HepG2 (cell line): ENCODE data around the gene BCL2L11. TPM values are rescaled to one million over a fixed set of nuclear protein-coding genes. Genes with fewer than 3 reads are reported as not detected.

Experiments
- CHCHD3 ChIP-seq: sonication (generic); formaldehyde crosslinking; IDR thresholded peaks from 2 replicates; pipeline ENCODE4 v1.8.0; 2022; ENCODE audit warnings: mild to moderate bottlenecking, missing genetic modification reagents, moderate library complexity
- CREM ChIP-seq, 2 experiments: sonication (generic) in 1 of 2; formaldehyde crosslinking in 1 of 2; IDR thresholded peaks; 2 replicates each; pipeline versions ENCODE4 v1.4.0 to v1.6.1; 2016 to 2020; ENCODE audit warnings: antibody characterized with exemption in 1 of 2, mild to moderate bottlenecking in 1 of 2, missing genetic modification reagents in 1 of 2
- E2F2 ChIP-seq: sonication (generic); formaldehyde crosslinking; IDR thresholded peaks from 2 replicates; pipeline ENCODE4 v1.4.0; 2020; ENCODE audit warnings: missing genetic modification reagents, borderline replicate concordance
- FLYWCH1 ChIP-seq: sonication (generic); formaldehyde crosslinking; IDR thresholded peaks from 2 replicates; pipeline ENCODE4 v1.8.1; 2023; ENCODE audit warnings: mild to moderate bottlenecking, missing genetic modification reagents
- FOSL2 ChIP-seq: sonication (generic); formaldehyde crosslinking; IDR thresholded peaks from 2 replicates; pipeline ENCODE4 v1.4.0; 2020; ENCODE audit warnings: missing genetic modification reagents
- FOXK2 ChIP-seq: fragments of 450-650 bp; IDR thresholded peaks from 2 replicates; pipeline ENCODE4 v1.6.1; 2016
- GABPB1 ChIP-seq: IDR thresholded peaks from 2 replicates; pipeline ENCODE4 v1.6.1; 2016; ENCODE audit warnings: mild to moderate bottlenecking, missing genetic modification reagents, moderate library complexity, missing compliant biosample characterization
- HNRNPUL1 ChIP-seq: fragments of 200-400 bp; formaldehyde crosslinking; IDR thresholded peaks from 2 replicates; pipeline ENCODE4 v1.6.1; 2017; ENCODE audit warnings: low read depth, mild to moderate bottlenecking, low read length, moderate library complexity
- KAT2B ChIP-seq: fragments of 150-350 bp; IDR thresholded peaks from 2 replicates; pipeline ENCODE4 v1.6.1; 2014; ENCODE audit warnings: low read depth, low read length, borderline replicate concordance
- KDM3A ChIP-seq: IDR thresholded peaks from 2 replicates; pipeline ENCODE4 v1.6.1; 2018; ENCODE audit warnings: low read depth, missing compliant biosample characterization
- MIER2 ChIP-seq: IDR thresholded peaks from 2 replicates; pipeline ENCODE4 v1.6.1; 2016; ENCODE audit warnings: missing biosample characterization, missing genetic modification reagents
- MTA3 ChIP-seq: sonication (generic); formaldehyde crosslinking; IDR thresholded peaks from 2 replicates; pipeline ENCODE4 v1.4.0; 2020; ENCODE audit warnings: missing genetic modification reagents
- NFE2 ChIP-seq: sonication (generic); formaldehyde crosslinking; IDR thresholded peaks from 2 replicates; pipeline ENCODE4 v1.4.0; 2020; ENCODE audit warnings: missing genetic modification reagents
- NR1H2 ChIP-seq: sonication (generic); formaldehyde crosslinking; IDR thresholded peaks from 2 replicates; pipeline ENCODE4 v1.8.1; 2022; ENCODE audit warnings: low read depth, missing genetic modification reagents, borderline replicate concordance
- SALL1 ChIP-seq: sonication (generic); formaldehyde crosslinking; IDR thresholded peaks from 2 replicates; pipeline ENCODE4 v1.8.0; 2022; ENCODE audit warnings: mild to moderate bottlenecking, missing genetic modification reagents
- SOX13 ChIP-seq, 3 experiments: fragments of 450-650 bp in 1 of 3; sonication (generic) in 1 of 3; formaldehyde crosslinking in 1 of 3; IDR thresholded peaks in 2 of 3; conservative IDR thresholded peaks in 1 of 3; 2 replicates each; pipeline versions ENCODE4 v1.5.0 to v1.6.1; 2016 to 2020; ENCODE audit warnings: antibody characterized with exemption in 1 of 3, mild to moderate bottlenecking in 1 of 3, missing compliant biosample characterization in 1 of 3, missing genetic modification reagents in 1 of 3, moderate library complexity in 1 of 3
- TBL1XR1 ChIP-seq: fragments of 150-350 bp; IDR thresholded peaks from 2 replicates; pipeline ENCODE4 v1.6.1; 2014; ENCODE audit warnings: borderline replicate concordance, low read length; ENCODE audit not compliant: partially characterized antibody
- ZHX1 ChIP-seq: sonication (generic); formaldehyde crosslinking; IDR thresholded peaks from 2 replicates; pipeline ENCODE4 v1.8.1; 2022; ENCODE audit warnings: low read depth, mild to moderate bottlenecking, missing genetic modification reagents
- ZNF546 ChIP-seq: sonication (generic); formaldehyde crosslinking; conservative IDR thresholded peaks from 2 replicates; pipeline ENCODE4 v1.8.1; 2023; ENCODE audit warnings: mild to moderate bottlenecking, missing genetic modification reagents
- ZNF713 ChIP-seq: sonication (generic); formaldehyde crosslinking; IDR thresholded peaks from 2 replicates; pipeline ENCODE4 v1.4.0; 2020; ENCODE audit warnings: mild to moderate bottlenecking, missing genetic modification reagents
- ZSCAN12 ChIP-seq: sonication (generic); formaldehyde crosslinking; IDR thresholded peaks from 2 replicates; pipeline ENCODE4 v1.9.0; 2021; ENCODE audit warnings: mild to moderate bottlenecking, missing genetic modification reagents
- polyA plus RNA-seq, 8 experiments: library from polyadenylated mRNA; depleted of rRNA in 3 of 8; stranded (reverse) in 7 of 8; unstranded in 1 of 8; fragments of >200 nt; fragmentation: Illumina TruSeq in 4 of 8; extraction: Trizol in 4 of 8; gene quantifications; 2 replicates each; pipeline versions ENCODE4 v1.2.1 to v1.2.3, GENCODE V29; 2011 to 2016; ENCODE audit warnings: low read depth in 4 of 8, missing spikeins in 1 of 8, mixed read lengths in 1 of 8; ENCODE audit not compliant: insufficient read depth in 1 of 8
- total RNA-seq, 5 experiments: library from RNA; depleted of rRNA; stranded (reverse); fragments of >200 nt; fragmentation: Illumina TruSeq; extraction: Trizol; gene quantifications; 2 replicates each; pipeline ENCODE4 v1.2.3, GENCODE V29; 2016; ENCODE audit warnings: low read depth in 1 of 5
- TF ChIP-seq, protein P1 (sequence below): sonication (generic); formaldehyde crosslinking; IDR thresholded peaks from 2 replicates; pipeline ENCODE4 v1.5.0; 2020; ENCODE audit warnings: mild to moderate bottlenecking, missing genetic modification reagents, moderate library complexity

BCL2L11 gene
- total and polyA plus RNA-seq, 2 of the 13 experiments (the other 11 are each of a cell fraction or from before 2014, with no cell fraction given) = 6.1 to 9.7 TPM

DNA sequence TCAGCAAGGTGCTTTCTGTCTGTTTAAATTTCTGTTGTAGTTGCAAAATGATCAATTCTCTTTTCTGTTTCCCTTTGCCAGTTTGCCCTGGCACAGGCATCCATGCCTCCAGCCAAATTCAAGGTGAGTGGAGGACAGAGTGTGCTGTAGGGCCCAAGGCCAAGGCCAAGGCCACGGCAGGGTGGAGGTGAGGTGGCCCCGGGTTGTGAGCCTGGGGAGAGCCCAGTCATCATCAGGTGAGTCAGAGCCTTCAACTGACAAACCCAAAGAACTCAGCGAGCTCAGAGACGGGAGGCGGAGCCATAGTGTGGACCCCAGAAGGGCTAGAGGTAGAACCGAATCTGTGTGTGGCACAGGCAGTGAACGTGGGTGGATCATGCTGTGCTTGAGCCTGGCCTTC lies 55.7 kb downstream of the BCL2L11 start (continued):
- TF ChIP-seq E2F2 (CRISPR knock-in tag) (no peak), FLYWCH1 (CRISPR knock-in tag) (no peak), MIER2 (CRISPR knock-in tag) (no peak), SOX13 (IDR thresholded peaks at IDR 0.05) (no peak), SOX13 (CRISPR knock-in tag; conservative IDR thresholded peaks at IDR 0.05 in 1 of 2, IDR thresholded peaks at IDR 0.05 in 1 of 2) (peak in 1 of 2 experiments; percentile 26; a peak in 2 of 4 replicates), ZSCAN12 (CRISPR knock-in tag) (no peak), ZHX1 (CRISPR knock-in tag) (0 out of 2 replicates have a peak, but pooled peaks have one; percentile 32), NFE2 (CRISPR knock-in tag) (0 out of 2 replicates have a peak, but pooled peaks have one; percentile 7), SALL1 (CRISPR knock-in tag) (peak; percentile 46), ZNF546 (no peak), ZNF713 (no peak), KDM3A (CRISPR knock-in tag) (no peak), MTA3 (no peak), GABPB1 (CRISPR knock-in tag) (peak; percentile 29), KAT2B (no peak), FOSL2 (CRISPR knock-in tag) (peak; percentile 91), TBL1XR1 (peak; percentile 95), HNRNPUL1 (no peak), NR1H2 (CRISPR knock-in tag) (no peak), FOXK2 (no peak), CHCHD3 (CRISPR knock-in tag) (no peak), CREM (IDR thresholded peaks at IDR 0.05) (no peak), CREM (CRISPR knock-in tag; IDR thresholded peaks at IDR 0.05) (no peak)
- TF ChIP-seq, protein P1, sequence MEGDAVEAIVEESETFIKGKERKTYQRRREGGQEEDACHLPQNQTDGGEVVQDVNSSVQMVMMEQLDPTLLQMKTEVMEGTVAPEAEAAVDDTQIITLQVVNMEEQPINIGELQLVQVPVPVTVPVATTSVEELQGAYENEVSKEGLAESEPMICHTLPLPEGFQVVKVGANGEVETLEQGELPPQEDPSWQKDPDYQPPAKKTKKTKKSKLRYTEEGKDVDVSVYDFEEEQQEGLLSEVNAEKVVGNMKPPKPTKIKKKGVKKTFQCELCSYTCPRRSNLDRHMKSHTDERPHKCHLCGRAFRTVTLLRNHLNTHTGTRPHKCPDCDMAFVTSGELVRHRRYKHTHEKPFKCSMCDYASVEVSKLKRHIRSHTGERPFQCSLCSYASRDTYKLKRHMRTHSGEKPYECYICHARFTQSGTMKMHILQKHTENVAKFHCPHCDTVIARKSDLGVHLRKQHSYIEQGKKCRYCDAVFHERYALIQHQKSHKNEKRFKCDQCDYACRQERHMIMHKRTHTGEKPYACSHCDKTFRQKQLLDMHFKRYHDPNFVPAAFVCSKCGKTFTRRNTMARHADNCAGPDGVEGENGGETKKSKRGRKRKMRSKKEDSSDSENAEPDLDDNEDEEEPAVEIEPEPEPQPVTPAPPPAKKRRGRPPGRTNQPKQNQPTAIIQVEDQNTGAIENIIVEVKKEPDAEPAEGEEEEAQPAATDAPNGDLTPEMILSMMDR (CRISPR knock-in tag) = no peak
